Measurements from ENCODE around the gene NFYC. TPM values are rescaled to one million over a fixed set of nuclear protein-coding genes. Genes with fewer than 3 reads are reported as not detected.
"Not testable (repeated sequence)": the region's sequence is repeated elsewhere in the genome, so short reads cannot be mapped to it uniquely, and the experiment has no call there.

NFYC gene
- total RNA-seq, 1 experiment from 2014 or later, result 45.8 TPM

- DNase-seq (ENCODE audit: low spot score), result peak; percentile 54
These were observed 26.0 kb upstream of the NFYC start, which contains the start of gene RIMS3 for GRCh38 chr1:40665335-40666171. RIMS3 (minus strand) TSS chr1:40665682; CDS start chr1:40641925, 23,757 bp downstream.

DNA sequence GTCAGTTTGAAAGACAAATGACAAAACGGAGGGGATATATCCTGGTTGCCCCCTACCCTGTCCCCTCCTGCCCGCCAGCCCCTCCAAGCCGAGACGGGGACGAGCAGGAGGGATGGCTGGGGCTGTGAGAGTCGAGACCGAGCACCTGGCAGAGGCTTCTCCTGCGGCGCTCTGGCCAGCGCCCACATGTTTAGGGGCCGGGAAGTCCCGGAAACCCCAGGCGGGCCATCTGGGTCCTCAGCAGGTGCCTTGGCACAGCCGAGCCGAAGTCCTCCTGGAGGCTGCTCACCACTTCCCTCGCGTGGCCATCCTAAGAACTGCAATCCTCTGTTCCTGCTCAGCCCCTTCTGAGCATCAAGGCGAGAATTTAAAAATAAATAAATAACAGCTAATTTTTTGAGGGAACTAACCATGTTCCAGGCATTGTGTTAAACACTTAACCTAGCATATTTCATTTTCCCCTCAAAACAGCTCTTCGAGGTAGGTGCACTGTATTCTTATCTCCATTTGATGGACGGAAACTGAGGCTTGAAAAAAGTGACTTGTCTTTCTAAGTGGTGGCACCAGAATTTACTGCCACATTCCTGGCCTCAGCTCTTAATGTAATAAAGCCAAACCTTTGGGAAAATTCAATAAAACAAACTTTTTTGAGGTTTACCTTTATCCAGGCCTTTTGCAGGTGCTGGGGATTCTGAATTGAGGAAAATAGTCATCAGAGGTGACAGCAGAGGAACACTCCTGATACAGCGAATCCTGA is 22.6 kb upstream of the NFYC start:
- peak; percentile 63 for DNase-seq (ENCODE audit: low spot score)

DNA sequence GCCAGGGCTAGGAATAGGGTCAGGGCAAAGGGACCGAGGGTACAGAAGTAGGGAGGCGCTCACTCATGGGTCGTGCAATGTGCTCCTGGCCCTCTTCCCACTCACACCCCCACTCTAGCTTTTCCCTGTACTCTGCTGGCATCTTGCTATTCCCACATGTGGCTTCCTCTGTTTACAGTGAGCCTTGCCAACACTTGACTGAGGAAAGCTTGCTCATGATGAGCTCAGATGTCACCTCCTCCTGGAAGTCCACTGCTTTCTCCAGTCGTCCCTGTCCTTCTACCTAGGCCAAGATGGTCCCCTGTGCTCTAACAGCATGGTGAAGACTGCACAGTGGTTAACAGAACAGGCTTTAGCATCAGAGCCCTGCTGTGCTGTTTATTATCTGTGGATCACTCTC is 18.1 kb upstream of the NFYC start:
- DNase-seq (ENCODE audit: low spot score), result peak; percentile 34

GRCh38 chr1:40676501-40676900 is 15.0 kb upstream of the NFYC start:
- no peak for DNase-seq (ENCODE audit: low spot score)

DNA sequence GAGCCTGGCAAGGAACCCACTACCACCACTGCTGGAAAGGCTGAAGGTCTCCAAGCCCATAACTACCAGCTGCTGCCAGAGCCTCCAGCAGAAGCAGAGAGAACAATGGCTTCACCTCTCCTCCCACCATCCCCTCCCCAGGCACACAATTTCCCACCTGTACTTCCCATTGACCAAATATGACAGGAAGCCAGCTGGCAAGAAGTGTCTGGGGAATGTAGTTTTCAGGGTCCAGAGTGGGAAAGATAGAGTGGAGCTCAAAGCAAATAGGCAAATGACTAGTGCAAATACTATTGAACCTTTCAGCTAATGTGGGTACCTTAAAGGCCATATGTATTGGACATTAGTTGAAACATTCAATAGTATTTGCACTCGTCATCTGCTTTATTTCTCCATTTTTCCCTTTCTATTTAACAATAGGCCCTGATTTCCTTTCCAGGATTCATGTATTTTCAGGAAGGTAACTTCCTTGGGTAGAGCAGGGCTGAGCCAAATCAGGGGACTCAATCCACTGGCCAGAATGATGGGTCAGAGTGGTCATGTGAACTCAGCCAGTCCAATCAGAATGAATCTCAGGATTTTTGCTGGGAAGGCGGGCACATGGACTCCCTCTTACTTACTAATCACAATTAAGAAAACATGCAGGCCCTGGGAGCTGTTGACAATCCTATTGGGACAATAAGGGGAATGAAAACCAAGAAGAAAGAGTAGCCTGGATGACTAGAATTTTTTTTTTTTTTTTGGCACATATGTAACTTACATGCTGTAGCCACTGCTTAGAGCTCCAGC is 12.1 kb upstream of the NFYC start:
- DNase-seq (ENCODE audit: low spot score), result no peak

- no peak for DNase-seq (ENCODE audit: low spot score)
These were observed 6.8 kb upstream of the NFYC start for GRCh38 chr1:40684669-40685068.

DNA sequence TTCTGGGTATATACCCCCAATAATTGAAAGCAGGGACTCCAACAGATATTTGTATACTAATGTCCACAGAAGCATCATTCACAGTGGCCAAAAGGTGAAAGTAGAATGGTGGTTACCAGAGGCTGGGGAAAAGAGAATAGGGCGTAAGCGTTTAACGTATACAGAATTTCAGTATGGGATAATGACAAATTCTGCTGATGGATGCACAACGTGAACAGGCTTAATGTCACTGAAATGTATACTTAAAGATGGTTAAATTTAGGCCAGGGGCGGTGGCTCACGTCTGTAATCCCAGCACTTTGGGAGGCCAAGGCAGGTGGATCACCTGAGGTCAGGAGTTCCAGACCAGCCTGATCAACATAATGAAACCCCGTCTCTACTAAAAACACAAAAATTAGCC is 4.4 kb upstream of the NFYC start:
- DNase-seq (ENCODE audit: low spot score), result no peak

GRCh38 chr1:40687661-40688060 is 3.8 kb upstream of the NFYC start:
- no peak for DNase-seq (ENCODE audit: low spot score)

- DNase-seq (ENCODE audit: low spot score), result no peak
These were observed 1.8 kb upstream of the NFYC start for GRCh38 chr1:40689737-40690136.

DNA sequence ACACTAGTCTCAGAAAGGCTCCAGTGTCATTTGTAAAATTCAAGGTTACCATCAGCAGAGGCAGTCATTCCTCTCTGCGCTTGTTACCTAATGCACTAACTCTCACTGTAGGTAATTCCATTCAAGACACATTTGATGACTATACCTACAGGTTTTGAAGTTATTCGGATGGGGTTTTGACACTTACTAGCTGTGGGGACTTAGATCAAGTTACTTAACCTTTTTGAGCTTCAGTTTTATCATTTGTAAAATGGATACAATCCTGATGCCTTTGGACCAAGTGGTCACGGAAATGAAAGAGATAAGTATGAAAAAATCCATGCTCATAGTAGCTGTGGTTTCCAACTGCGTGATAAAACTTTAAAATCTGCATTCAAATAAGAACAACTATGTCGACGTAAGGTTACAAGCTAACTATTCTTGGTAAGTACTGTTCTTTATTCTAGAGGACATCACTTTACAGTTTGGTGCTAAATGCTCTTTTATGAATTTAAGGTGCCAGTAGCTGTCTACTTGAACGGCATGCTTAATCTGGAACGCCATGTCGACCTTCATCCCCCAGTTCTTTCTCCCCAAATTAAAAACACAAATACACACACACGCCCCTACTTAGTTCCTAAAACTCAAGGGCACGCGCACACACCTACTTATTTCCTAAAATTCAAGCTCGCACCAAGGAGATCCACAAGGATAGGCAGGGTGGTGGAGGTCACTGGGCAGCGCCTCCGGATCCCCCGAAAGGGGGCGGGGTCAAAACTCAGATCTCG is 550 bp upstream of the NFYC start:
- no peak for DNase-seq (ENCODE audit: low spot score)

DNA sequence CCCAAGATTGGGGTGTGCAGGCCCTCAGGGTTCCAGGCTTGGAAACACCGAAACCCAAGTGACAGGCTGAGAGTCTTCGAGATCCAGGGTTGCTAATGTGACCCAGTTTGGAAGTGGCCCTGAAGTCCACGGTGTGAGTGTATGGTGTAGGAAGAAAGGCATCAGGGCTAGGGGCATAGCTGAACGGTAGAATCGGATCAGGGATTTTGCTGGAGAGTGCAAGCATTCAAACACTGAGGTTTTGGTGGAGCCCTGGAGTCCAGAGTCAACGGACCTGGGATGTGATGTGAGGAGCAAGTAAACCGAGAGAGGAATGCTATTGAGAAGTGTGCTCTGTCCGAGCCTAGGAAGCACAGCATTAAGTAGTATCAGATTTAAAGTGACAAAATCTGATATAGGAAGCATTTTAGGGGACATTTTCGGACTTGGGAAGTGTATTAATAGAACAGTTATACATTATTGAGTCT is 958 bp downstream of the NFYC start:
- DNase-seq (ENCODE audit: low spot score), result peak; percentile 25

- no peak for DNase-seq (ENCODE audit: low spot score)
These were observed 1.9 kb downstream of the NFYC start for GRCh38 chr1:40693425-40693824.

DNA sequence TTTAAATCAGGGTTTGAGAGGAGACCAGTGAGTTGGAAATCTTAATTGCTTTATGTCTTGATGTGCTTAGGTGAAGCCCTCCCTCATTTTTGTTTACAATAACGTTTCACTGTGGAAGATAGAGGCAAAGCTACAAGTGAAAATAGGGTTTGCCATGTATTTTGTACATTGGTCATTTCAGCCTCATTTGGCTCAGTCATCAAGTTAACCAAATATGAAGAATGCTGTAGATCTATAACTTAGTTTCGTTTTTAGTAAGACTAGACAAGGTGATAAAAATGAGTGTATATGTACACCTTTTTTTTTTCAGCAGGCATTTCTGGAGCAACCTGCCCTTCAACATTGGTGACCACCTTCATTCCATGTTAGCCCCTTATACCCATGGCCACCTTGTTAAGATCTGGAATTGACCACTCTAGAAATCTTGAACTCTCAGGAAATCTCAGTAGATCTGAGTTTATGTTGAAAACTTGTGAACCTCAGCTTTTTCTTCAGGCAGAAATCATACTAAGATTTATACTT is 2.9 kb downstream of the NFYC start:
- DNase-seq (ENCODE audit: low spot score), result no peak

DNA sequence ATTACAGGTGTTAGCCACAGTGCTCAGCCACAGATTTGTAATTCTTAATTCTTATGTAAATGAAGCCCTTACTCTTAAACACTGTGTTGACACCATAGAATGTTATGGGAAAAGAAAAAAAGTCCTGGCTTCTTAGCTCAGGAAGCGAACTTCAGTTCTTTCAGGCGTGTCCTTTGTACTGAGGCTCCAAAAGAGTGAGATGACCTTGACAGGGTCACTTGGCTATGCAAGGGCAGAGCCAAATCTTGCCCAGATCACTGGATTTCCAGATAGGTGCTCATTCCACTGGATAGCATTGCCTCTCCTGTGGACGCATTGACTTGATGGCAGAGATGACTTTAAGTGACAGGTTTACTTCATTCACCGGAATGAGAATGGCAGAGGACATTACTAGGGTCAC is 4.8 kb downstream of the NFYC start:
- DNase-seq (ENCODE audit: low spot score), result no peak

GRCh38 chr1:40697436-40697835 is 5.9 kb downstream of the NFYC start:
- no peak for DNase-seq (ENCODE audit: low spot score)

DNA sequence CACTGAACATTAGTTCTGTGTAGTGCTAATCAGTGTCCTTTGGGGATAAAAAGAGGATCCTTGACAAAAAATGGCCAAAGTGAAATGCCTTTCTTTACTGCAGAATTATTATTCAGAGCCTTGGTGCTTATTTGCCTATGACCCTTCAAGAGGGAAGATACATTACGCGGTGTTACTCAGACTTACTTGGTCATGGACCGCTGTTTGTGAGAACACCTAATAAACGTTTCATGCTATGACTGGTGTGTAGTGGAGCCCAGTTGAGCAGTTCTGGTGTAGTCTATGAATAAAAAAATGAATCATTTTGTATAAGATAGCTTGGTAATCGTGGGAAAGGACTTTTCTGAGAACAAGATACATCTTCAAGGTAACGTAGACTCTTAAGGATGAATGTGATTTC is 8.3 kb downstream of the NFYC start:
- no peak for DNase-seq (ENCODE audit: low spot score)

DNA sequence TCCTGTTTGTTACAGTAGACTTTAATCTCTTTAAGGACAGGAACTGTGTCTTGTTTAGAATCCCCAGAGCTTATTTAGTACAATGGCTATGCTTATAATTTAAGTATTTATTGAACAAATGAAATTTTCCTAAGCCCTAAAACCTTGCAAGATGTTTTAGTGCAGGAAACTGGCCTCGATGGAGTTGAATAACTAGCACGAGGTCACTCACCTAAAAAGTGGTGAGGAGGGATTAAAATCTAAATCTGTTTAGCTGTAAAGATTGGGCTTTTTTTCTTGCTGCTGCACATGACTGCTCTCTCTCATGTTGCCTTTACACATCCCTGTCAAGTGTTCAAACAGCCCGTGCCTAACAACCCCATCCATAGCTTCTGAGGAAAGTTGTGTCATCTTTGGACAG is 10.2 kb downstream of the NFYC start:
- no peak for DNase-seq (ENCODE audit: low spot score)

GRCh38 chr1:40702810-40703209 is 11.3 kb downstream of the NFYC start:
- not testable (repeated sequence) for DNase-seq (ENCODE audit: low spot score)

DNA sequence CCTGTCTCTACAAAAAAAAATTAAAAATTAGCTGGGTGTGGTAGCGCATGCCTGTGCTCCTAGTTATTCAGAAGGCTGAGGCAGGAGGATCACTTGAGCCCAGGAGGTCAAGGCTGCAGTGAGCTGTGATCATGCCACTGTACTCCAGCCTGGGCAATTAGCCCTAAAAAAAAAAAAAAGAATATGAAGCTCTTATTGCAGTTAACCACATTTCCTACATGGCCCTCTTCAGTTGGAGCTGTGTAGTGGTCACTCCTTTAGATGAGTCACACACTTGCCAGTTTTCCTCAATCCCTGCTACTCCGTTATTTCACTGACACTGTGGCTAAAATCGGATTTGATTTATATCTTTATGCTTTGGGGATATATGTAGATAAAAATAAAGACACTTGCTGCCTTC is 11.8 kb downstream of the NFYC start:
- DNase-seq (ENCODE audit: low spot score), result peak; percentile 94

DNA sequence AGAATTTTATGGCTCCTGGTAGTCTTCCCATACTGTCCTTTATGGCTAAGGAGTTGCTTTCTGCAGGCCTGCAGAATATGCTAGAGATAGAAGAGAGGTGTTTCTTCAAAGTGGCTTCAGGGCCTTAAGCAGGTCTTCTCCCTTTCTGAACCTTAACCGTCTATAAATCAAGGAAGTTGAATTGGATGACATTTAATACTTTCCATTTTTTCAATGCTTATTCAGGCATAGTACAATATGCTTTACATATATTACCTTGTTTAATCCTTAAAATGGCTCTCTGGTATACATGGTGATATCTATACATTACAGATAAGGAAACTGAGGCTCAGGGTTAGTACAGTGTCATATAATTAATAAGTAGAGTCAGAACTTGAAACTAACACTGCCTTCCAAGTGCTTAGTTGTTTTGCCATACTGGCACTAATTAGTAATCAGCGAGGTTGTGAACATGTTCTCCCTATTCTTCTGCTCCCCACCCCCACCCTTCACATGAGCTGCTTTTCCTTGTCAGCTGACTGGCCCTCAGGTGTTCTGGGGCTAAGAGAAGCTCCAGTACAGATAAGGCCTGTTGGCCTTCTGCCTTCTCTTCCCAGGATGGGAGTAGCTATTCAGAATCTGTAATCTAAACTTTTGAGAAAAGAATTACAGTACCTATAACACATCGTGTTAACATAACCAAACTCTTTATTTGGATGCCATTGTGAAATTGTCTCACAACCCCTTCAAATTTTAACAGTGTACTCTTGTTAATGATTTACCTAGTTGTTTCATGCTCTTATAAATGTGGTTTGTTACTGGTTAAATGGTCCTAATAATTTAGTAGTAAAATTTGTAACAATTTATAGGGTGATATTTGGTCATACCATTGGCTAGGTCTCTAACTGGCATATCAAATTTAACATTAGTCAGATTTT is 13.6 kb downstream of the NFYC start:
- DNase-seq (ENCODE audit: low spot score), result no peak

All from H4 (cell line).